ENCODE data around the gene VAMP2. TPM values are rescaled to one million over a fixed set of nuclear protein-coding genes. Genes with fewer than 3 reads are reported as not detected.
"Not testable (repeated sequence)": the region's sequence is repeated elsewhere in the genome, so short reads cannot be mapped to it uniquely, and the experiment has no call there.

VAMP2 gene
- total RNA-seq, 1 donor from 2014 or later: 77.0 TPM

- Histone ChIP-seq H3K4me1 (peaks cover 37% of the 10 kb centered on the region), H3K36me3 (no peaks in the 10 kb centered on the region), H3K4me3 (peak overlapping the region; percentile 47), H3K9me3 (no peaks in the 10 kb centered on the region), H3K27me3 (ENCODE audit: low read depth) (no peaks in the 10 kb centered on the region), H3K27ac (peak overlapping the region; percentile 96)
- TF ChIP-seq, protein P1, sequence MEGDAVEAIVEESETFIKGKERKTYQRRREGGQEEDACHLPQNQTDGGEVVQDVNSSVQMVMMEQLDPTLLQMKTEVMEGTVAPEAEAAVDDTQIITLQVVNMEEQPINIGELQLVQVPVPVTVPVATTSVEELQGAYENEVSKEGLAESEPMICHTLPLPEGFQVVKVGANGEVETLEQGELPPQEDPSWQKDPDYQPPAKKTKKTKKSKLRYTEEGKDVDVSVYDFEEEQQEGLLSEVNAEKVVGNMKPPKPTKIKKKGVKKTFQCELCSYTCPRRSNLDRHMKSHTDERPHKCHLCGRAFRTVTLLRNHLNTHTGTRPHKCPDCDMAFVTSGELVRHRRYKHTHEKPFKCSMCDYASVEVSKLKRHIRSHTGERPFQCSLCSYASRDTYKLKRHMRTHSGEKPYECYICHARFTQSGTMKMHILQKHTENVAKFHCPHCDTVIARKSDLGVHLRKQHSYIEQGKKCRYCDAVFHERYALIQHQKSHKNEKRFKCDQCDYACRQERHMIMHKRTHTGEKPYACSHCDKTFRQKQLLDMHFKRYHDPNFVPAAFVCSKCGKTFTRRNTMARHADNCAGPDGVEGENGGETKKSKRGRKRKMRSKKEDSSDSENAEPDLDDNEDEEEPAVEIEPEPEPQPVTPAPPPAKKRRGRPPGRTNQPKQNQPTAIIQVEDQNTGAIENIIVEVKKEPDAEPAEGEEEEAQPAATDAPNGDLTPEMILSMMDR (IDR thresholded peaks at IDR 0.05): no peak
- intact Hi-C loops (cut with DNase I): no loop called here
- peak; percentile 90 to 92 for ATAC-seq
- peak; percentile 82 for DNase-seq
Observed at GRCh38 chr17:8173056-8173870, 10.5 kb upstream of the VAMP2 start.

- ATAC-seq; H3K36me3 ChIP-seq; H3K4me3 ChIP-seq; intact Hi-C loops (cut with DNase I); H3K27ac ChIP-seq; H3K27me3 ChIP-seq (ENCODE audit: low read depth); H3K9me3 ChIP-seq: not testable (repeated sequence)
- H3K4me1 ChIP-seq: peaks cover 20% of the 10 kb centered on the region
- peak; percentile 13 for DNase-seq
Observed at GRCh38 chr17:8170186-8170585, 7.4 kb upstream of the VAMP2 start.

DNA sequence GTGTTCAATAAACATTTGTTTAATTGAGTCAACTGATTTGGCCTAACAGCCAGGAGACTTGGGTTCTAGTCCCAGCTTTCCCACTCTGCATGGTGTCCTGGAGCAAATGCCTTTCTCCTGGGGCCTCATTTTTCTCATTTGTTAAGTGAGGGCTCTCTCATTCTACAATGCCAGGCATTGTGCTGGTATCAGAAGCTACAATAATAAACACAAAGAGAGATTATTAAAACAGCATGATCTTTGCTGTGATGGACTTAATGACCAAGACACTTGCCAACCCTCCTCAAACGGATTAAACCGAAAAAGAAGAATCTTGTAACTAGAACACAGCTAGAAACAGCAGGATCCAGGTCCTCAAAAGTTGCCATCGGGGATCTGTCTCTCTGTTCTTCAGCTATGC is 4.8 kb upstream of the VAMP2 start:
- no peak for DNase-seq
- intact Hi-C loops (cut with DNase I): no loop called here
- Histone ChIP-seq H3K27me3 (ENCODE audit: low read depth) (no peaks in the 10 kb centered on the region), H3K4me3 (no peak overlapping the region), H3K4me1 (peaks cover 17% of the 10 kb centered on the region), H3K27ac (no peak overlapping the region), H3K36me3 (no peaks in the 10 kb centered on the region), H3K9me3 (no peaks in the 10 kb centered on the region)
- TF ChIP-seq, protein P1 (IDR thresholded peaks at IDR 0.05): no peak
- ATAC-seq: no peak

- no peak overlapping the region for H3K27ac ChIP-seq
- no peaks in the 10 kb centered on the region for H3K9me3 ChIP-seq
- DNase-seq (peak; percentile 14), ATAC-seq (no peak)
- H3K27me3 ChIP-seq (ENCODE audit: low read depth): no peaks in the 10 kb centered on the region
- H3K4me3 ChIP-seq: no peak overlapping the region
- H3K36me3 ChIP-seq: no peaks in the 10 kb centered on the region
- peaks cover 22% of the 10 kb centered on the region for H3K4me1 ChIP-seq
- TF ChIP-seq, protein P1 (IDR thresholded peaks at IDR 0.05): no peak
- intact Hi-C loops (cut with DNase I): no loop called here
Observed at GRCh38 chr17:8166731-8167130, 4.0 kb upstream of the VAMP2 start.

DNA sequence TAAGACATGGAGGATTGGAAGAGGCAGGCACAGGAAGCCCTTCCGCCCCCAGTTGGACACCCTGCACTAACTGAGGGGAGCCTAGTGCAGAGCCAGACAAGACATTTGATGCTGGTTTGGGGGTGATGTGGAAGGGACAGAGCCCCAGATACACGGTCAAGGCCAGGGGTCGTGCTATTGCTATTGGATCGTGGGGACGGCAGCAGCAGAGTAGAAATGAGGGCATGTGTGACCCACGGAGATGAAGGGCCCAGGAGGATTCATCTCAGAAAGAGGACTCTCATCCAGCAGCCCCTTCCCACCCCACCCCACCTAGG is 2.0 kb upstream of the VAMP2 start:
- ATAC-seq (no peak), DNase-seq (peak; percentile 19)
- H3K27ac ChIP-seq: peak overlapping the region; percentile 99
- no peaks in the 10 kb centered on the region for H3K9me3 ChIP-seq
- peaks cover 39% of the 10 kb centered on the region for H3K4me1 ChIP-seq
- TF ChIP-seq, protein P1 (IDR thresholded peaks at IDR 0.05): no peak
- no peaks in the 10 kb centered on the region for H3K27me3 ChIP-seq (ENCODE audit: low read depth)
- H3K4me3 ChIP-seq: no peak overlapping the region
- intact Hi-C loops (cut with DNase I): no loop called here
- peaks cover 16% of the 10 kb centered on the region for H3K36me3 ChIP-seq

- Histone ChIP-seq H3K4me3 (peak overlapping the region; percentile 12), H3K36me3 (peaks cover 22% of the 10 kb centered on the region), H3K4me1 (peaks cover 44% of the 10 kb centered on the region), H3K27me3 (ENCODE audit: low read depth) (no peaks in the 10 kb centered on the region), H3K9me3 (no peaks in the 10 kb centered on the region), H3K27ac (peak overlapping the region; percentile 99)
- intact Hi-C loops (cut with DNase I): no loop called here
- TF ChIP-seq, protein P1 (IDR thresholded peaks at IDR 0.05): no peak
- ATAC-seq (peak; percentile 52 to 59), DNase-seq (peak; percentile 83)
Observed at GRCh38 chr17:8163978-8164814, 1.4 kb upstream of the VAMP2 start.
